ENCODE data around the gene TMOD1.
"Not testable (repeated sequence)": the region's sequence is repeated elsewhere in the genome, so short reads cannot be mapped to it uniquely, and the experiment has no call there.

TMOD1 gene

DNA sequence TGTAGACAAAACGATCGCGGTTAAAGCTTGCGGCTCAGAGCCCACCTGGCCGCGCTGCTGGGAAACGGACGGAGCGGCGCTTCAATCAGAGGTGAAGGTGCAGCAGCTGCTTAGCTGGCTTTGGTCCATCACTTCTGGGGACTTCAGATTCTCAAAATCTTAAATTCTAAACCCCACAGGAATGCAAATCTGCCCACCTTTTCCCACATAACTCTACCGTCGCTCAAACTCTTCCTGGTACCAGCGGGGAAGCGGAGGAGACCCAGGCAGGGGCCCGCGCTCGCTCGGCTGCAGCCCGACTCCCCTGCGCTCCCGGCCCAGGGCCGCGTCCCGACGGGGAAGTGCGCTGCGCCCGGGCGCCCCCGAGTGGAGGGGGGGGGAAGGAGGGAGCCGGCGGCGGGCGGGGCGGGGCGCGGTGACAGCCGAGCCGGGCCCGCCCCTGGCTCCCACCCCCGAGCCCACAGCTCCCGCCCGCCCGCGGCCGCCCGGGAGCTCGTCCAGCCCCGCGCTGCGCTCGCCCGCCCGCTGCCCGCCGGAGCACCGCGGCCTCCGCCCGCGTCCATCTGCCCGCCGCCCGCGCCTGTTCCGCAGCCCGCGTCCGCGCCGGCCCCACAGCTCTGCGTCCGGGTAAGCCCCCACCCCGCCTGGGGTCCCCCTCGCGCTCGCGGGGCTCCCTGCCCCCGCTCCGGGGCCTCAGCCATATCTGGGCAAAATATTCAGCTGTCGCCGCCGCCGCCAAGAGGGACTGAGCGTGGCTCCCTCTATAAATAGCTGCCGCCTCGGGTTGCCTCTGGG lies at the start of gene TMOD1:
TSS of gene TMOD1 (plus strand) at position 490 of the 795 bp plus-strand sequence. CDS start 22,523 bp downstream, outside the sequence.
- H3K27me3 Mint-ChIP-seq (ENCODE audit: low read depth), result peaks cover 56% of the 10 kb centered on the region
- H3K36me3 Mint-ChIP-seq (ENCODE audit: low read depth), result peaks cover 9% of the 10 kb centered on the region
- no peak within 1 kb of the TSS for H3K27ac Mint-ChIP-seq
- no peaks in the 10 kb centered on the region for H3K9me3 Mint-ChIP-seq
- peak within 1 kb of the TSS; percentile 67 for H3K4me3 Mint-ChIP-seq
- peaks cover 17% of the 10 kb centered on the region for H3K4me1 Mint-ChIP-seq (ENCODE audit: low read depth)

DNA sequence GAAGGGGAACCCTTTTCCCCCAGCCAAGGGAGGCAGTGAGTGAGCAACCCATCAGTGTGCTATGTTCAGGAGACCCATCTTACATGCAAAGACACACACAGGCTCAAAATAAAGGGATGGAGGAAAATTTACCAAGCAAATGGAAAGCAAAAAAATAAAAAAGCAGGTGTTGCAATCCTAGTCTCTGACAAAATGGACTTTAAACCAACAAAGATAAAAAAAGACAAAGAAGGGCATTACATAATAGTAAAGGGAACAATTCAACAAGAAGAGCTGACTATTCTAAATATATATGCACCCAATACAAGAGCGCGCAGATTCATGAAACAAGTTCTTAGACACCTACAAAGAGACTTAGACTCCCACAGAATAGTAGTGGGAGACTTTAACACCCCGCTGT lies 47.9 kb upstream of the TMOD1 start:
- peaks cover 28% of the 10 kb centered on the region for H3K36me3 Mint-ChIP-seq (ENCODE audit: low read depth)

GRCh38 chr9:97456841-97457240 lies 44.6 kb upstream of the TMOD1 start:
- not testable (repeated sequence) for H3K9me3 Mint-ChIP-seq; H3K27me3 Mint-ChIP-seq (ENCODE audit: low read depth); H3K27ac Mint-ChIP-seq; H3K4me3 Mint-ChIP-seq; H3K4me1 Mint-ChIP-seq (ENCODE audit: low read depth)
- peaks cover 21% of the 10 kb centered on the region for H3K36me3 Mint-ChIP-seq (ENCODE audit: low read depth)

More for the DNA sequence above, 47.9 kb upstream of the TMOD1 start:
- H3K4me1 Mint-ChIP-seq (ENCODE audit: low read depth); H3K27me3 Mint-ChIP-seq (ENCODE audit: low read depth); H3K27ac Mint-ChIP-seq; H3K4me3 Mint-ChIP-seq; H3K9me3 Mint-ChIP-seq: not testable (repeated sequence)

DNA sequence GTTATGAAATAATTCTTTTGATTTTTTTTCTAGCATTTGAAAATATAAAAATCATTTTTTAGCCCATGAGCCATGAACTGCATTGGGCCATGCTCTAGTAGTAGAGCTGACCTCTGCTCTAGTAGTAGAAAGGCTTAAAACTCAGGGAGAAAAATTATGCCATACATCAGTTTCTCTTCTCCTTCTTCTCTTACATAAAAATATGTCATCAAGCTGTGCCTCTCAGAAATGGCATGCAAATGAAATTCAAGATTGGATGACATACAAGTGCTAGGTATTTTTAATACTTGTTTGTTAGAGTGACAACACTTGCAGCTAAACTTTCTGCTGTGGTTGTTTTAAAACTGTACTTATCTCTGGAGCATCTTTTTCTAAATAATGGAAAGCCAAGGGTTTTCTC lies 42.1 kb upstream of the TMOD1 start:
- no peaks in the 10 kb centered on the region for H3K27me3 Mint-ChIP-seq (ENCODE audit: low read depth)
- peaks cover 4% of the 10 kb centered on the region for H3K9me3 Mint-ChIP-seq
- H3K4me3 Mint-ChIP-seq, result no peak overlapping the region
- H3K36me3 Mint-ChIP-seq (ENCODE audit: low read depth), result peaks cover 8% of the 10 kb centered on the region
- no peaks in the 10 kb centered on the region for H3K4me1 Mint-ChIP-seq (ENCODE audit: low read depth)
- H3K27ac Mint-ChIP-seq, result no peak overlapping the region

DNA sequence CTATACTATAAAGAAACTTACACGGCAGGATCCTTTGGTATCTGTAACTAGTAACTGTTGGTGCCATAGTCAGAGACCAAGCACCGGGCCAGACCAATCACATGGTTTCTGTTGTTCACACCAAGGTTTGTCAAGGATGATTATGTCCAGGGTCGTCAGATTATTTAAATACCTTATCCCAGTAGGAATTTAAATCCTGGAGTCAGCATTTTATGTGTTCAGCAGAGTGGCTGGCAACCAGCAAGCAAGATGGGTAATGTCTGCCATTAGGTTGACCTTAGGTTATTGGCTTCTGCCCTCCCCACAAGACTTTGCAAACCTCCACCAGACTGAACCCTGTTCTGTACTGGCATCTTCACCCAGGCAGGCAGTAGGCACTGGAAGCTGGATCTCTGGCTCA lies 39.3 kb upstream of the TMOD1 start:
- no peak overlapping the region for H3K27ac Mint-ChIP-seq
- H3K4me3 Mint-ChIP-seq, result no peak overlapping the region
- H3K27me3 Mint-ChIP-seq (ENCODE audit: low read depth), result no peaks in the 10 kb centered on the region
- no peaks in the 10 kb centered on the region for H3K4me1 Mint-ChIP-seq (ENCODE audit: low read depth)
- H3K9me3 Mint-ChIP-seq, result no peaks in the 10 kb centered on the region
- peaks cover 9% of the 10 kb centered on the region for H3K36me3 Mint-ChIP-seq (ENCODE audit: low read depth)

GRCh38 chr9:97462914-97463313 lies 38.6 kb upstream of the TMOD1 start:
- H3K36me3 Mint-ChIP-seq (ENCODE audit: low read depth), result peaks cover 9% of the 10 kb centered on the region
- no peak overlapping the region for H3K4me3 Mint-ChIP-seq
- no peaks in the 10 kb centered on the region for H3K9me3 Mint-ChIP-seq
- H3K4me1 Mint-ChIP-seq (ENCODE audit: low read depth), result no peaks in the 10 kb centered on the region
- no peaks in the 10 kb centered on the region for H3K27me3 Mint-ChIP-seq (ENCODE audit: low read depth)
- H3K27ac Mint-ChIP-seq, result no peak overlapping the region

DNA sequence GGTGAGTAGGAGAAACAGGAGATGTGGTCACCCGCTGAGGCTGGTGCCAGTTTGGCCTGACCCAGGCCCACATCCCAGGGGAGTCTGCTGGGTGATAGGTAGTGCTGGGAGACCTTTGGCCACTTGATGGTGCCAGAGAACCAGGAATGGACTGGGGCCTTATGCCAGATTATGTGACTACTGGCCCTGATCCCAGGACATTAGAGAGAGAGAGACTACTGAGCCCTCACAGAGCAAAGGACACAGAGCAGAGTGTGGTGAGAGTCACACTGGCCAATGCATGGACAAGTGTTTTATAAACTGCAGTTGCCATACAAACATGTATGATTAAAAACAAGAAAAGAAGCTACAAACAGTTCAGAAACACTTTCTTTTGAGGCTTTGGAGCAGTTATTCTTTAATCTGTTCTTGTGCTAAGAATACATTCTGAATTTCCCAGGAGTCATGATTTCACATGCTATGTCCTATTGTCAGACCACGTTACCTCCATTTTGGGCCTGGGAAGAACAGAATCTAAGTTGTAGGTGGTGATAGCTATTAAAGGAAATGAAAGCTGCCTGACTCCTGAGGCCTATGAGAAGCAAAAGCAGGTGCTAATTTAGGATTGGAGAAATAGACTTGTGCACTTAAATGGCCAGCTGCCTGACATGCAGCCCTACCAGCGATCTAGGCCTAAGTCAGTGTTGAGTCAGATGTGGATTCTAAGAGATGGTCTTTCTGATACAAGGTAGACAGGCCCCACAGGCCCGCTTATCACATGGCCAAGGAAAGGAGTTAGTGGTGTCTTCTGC lies 32.6 kb upstream of the TMOD1 start:
- Mint-ChIP-seq H3K27ac (no peak overlapping the region), H3K9me3 (no peaks in the 10 kb centered on the region), H3K4me1 (ENCODE audit: low read depth) (peaks cover 2% of the 10 kb centered on the region), H3K36me3 (ENCODE audit: low read depth) (peaks cover 20% of the 10 kb centered on the region), H3K27me3 (ENCODE audit: low read depth) (no peaks in the 10 kb centered on the region), H3K4me3 (no peak overlapping the region)

- Mint-ChIP-seq H3K4me1 (ENCODE audit: low read depth) (peaks cover 2% of the 10 kb centered on the region), H3K4me3 (no peak overlapping the region), H3K9me3 (no peaks in the 10 kb centered on the region), H3K27me3 (ENCODE audit: low read depth) (no peaks in the 10 kb centered on the region), H3K27ac (no peak overlapping the region), H3K36me3 (ENCODE audit: low read depth) (peaks cover 32% of the 10 kb centered on the region)
Observed at GRCh38 chr9:97470076-97470475, 31.4 kb upstream of the TMOD1 start.

DNA sequence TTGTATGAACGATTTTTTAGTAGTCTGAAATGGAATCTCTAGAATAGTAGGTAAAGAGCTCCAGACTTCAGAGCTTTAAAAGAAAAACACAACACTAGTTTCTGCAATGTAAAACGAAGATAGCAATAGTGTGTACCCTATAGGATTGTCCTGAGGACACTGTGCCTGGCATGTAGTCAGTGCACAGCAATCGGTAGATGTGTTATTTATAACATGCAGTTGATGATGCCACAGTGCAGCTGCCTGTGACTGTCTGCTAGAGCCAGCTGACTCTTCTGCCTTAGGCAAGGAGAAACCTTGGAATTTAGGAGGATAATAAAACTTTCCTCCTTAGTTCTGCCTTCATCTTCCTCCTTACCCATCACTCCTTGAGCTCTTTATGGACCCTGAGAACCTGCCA lies 27.7 kb upstream of the TMOD1 start:
- no peaks in the 10 kb centered on the region for H3K27me3 Mint-ChIP-seq (ENCODE audit: low read depth)
- no peak overlapping the region for H3K27ac Mint-ChIP-seq
- H3K36me3 Mint-ChIP-seq (ENCODE audit: low read depth), result peaks cover 28% of the 10 kb centered on the region
- H3K9me3 Mint-ChIP-seq, result no peaks in the 10 kb centered on the region
- H3K4me3 Mint-ChIP-seq, result no peak overlapping the region
- no peaks in the 10 kb centered on the region for H3K4me1 Mint-ChIP-seq (ENCODE audit: low read depth)

DNA sequence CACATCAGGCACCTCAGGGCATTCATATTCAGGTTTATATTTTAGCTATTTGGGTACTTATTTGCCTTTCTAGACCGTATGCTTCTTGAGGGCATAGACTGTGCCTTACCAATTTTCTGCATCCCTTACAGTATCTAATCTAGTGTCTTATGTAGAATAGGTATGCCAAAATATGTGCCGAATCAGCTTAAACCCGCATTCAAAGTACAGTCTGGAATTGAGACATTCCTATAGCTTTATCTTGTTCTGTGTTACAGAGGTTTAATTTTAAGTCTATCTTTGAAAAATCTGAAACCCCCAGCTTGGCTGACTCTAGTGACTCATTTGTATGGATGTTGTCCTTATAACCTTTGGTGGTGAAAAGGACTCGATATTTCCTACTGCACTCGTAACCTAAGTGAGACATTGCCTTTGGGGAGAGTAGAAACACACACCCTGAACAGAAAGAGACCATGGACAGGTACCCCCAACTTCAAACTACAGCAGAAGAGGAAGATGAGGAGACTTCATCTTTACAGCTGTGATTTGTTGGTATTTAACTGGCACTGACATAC lies 27.0 kb upstream of the TMOD1 start:
- H3K4me1 Mint-ChIP-seq (ENCODE audit: low read depth), result no peaks in the 10 kb centered on the region
- H3K4me3 Mint-ChIP-seq, result no peak overlapping the region
- H3K27ac Mint-ChIP-seq, result no peak overlapping the region
- H3K36me3 Mint-ChIP-seq (ENCODE audit: low read depth), result peaks cover 30% of the 10 kb centered on the region
- H3K9me3 Mint-ChIP-seq, result no peaks in the 10 kb centered on the region
- H3K27me3 Mint-ChIP-seq (ENCODE audit: low read depth), result no peaks in the 10 kb centered on the region

DNA sequence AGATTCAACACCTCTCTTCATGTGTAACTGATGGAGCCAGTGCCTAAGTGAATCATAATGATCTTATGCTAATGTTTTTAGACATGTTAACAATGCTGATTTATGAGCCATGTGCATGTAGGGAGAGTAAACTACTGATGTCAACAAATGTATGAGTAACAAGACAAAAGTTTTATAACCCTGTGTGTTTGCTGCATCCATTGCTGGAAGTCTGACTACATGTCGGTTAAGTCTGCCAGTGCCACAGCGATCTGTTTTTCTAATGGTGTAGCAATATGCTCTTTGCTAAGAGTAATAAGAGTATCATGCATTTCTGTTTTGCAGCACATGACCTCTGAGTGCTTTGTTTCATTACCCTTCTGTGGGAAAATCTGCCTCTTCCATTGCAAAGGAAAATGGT lies 26.4 kb upstream of the TMOD1 start:
- Mint-ChIP-seq H3K4me3 (no peak overlapping the region), H3K36me3 (ENCODE audit: low read depth) (peaks cover 30% of the 10 kb centered on the region)

DNA sequence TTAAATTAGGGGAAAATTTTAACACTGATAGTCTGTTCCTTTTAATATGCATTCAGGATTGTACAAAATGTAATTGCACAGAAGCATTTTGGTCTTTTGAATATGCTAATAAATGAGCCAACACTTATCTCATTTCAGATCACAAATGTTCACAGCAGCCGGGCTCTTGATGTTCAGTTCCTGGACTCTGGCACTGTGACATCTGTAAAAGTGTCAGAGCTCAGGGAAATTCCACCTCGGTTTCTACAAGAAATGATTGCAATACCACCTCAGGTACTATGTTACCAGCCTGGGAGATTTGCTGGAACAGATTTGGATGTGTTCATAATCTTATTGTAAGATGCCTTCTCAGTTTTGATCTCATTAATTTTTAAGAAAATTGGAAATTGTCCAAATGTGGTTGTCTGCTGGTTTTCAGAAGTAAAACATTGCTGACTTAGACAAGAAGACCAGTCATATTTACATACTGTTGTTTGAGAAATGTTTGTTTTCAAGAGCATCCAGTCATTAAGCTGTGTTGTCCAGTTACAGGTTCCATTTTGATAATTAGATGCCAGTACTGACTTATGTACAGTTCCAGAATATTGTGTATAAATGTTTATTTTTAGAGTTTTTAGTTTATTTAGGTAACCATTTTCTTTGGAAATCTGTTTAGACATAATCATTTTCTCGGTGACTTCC lies 23.0 kb upstream of the TMOD1 start:
- no peaks in the 10 kb centered on the region for H3K27me3 Mint-ChIP-seq (ENCODE audit: low read depth)
- H3K4me3 Mint-ChIP-seq, result no peak overlapping the region
- no peak overlapping the region for H3K27ac Mint-ChIP-seq
- peaks cover 33% of the 10 kb centered on the region for H3K36me3 Mint-ChIP-seq (ENCODE audit: low read depth)
- no peaks in the 10 kb centered on the region for H3K4me1 Mint-ChIP-seq (ENCODE audit: low read depth)
- H3K9me3 Mint-ChIP-seq, result peaks cover 9% of the 10 kb centered on the region

More for the DNA sequence above, 26.4 kb upstream of the TMOD1 start:
- Mint-ChIP-seq H3K4me1 (ENCODE audit: low read depth) (no peaks in the 10 kb centered on the region), H3K9me3 (no peaks in the 10 kb centered on the region), H3K27me3 (ENCODE audit: low read depth) (no peaks in the 10 kb centered on the region), H3K27ac (no peak overlapping the region)

GRCh38 chr9:97479496-97480159 lies 21.8 kb upstream of the TMOD1 start:
- H3K27ac Mint-ChIP-seq, result no peak overlapping the region
- no peaks in the 10 kb centered on the region for H3K4me1 Mint-ChIP-seq (ENCODE audit: low read depth)
- peaks cover 9% of the 10 kb centered on the region for H3K9me3 Mint-ChIP-seq
- H3K4me3 Mint-ChIP-seq, result no peak overlapping the region
- peaks cover 28% of the 10 kb centered on the region for H3K36me3 Mint-ChIP-seq (ENCODE audit: low read depth)
- H3K27me3 Mint-ChIP-seq (ENCODE audit: low read depth), result no peaks in the 10 kb centered on the region

GRCh38 chr9:97480174-97480573 lies 21.3 kb upstream of the TMOD1 start:
- Mint-ChIP-seq H3K4me1 (ENCODE audit: low read depth) (no peaks in the 10 kb centered on the region), H3K27ac (no peak overlapping the region), H3K9me3 (peaks cover 9% of the 10 kb centered on the region), H3K4me3 (no peak overlapping the region), H3K27me3 (ENCODE audit: low read depth) (no peaks in the 10 kb centered on the region), H3K36me3 (ENCODE audit: low read depth) (peaks cover 23% of the 10 kb centered on the region)

Measured in T-helper 1 cell treated with Interleukin-12 subunit alpha and Interleukin-12 subunit beta and Interleukin-4 antibody, amounts not matched to agents 30 μg/mL and 1 μg/mL, for 36 hours (primary cell).